GM12873 (cell line): Measurements from ENCODE around the gene GLB1L3.

Source experiments
- CTCF ChIP-seq: IDR thresholded peaks from 2 replicates; pipeline ENCODE4 v1.5.1; 2012; ENCODE audit warnings: low read depth, mild to moderate bottlenecking, moderate library complexity, low read length, control low read depth; ENCODE audit not compliant: insufficient read depth; ENCODE audit errors: missing control alignments

Gene GLB1L3

GRCh38 chr11:134277183-134278001, 1.2 kb downstream of the GLB1L3 start:
- no peak for TF ChIP-seq CTCF

GRCh38 chr11:134278356-134278755, 2.2 kb downstream of the GLB1L3 start:
- no peak for TF ChIP-seq CTCF

DNA sequence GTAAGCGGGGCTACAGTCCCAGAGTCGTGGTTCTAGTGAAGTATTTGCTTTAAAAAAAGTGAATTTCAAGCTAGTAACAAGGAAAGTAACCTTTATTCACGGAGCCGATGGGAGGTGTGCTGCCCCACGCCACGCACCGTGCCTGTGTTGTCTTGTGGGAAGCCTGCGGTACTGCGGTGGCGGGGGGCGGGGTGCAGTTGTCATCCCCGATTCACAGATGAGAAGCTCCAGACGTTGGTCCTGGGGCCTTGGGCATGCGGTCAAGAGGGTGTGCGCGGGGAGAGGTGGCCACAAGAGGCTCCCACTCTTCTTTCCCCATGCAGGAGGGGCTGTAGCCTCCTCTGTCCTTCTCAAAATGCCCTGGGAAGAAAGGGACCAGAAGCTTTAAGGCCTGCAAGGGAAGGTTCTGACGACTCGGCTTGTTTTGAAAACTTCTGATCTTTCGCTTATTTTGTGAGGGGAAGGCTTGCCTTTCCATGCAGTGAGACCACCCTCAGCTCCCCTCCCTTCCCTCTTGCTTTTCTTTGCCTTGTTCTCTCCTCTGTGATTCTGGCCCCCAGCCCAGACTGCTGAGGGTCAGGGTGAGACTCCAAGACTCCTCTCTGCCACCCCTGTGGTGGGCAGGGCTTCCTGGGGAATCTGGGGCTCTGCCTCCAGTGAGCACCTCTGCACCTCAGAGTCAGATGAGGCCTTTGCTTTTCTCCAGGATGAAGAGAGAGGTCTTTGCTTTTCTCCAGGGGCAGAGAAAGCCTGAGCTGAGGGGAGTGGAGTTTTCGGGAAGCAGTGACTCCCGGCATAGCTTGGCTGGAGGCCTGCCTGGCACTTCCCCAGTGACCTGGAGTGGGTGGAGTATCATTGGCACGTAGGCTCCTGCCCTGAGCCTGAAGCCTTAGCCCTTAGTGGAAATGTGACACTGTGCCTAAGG, 6.2 kb downstream of the GLB1L3 start:
- TF ChIP-seq CTCF: no peak

DNA sequence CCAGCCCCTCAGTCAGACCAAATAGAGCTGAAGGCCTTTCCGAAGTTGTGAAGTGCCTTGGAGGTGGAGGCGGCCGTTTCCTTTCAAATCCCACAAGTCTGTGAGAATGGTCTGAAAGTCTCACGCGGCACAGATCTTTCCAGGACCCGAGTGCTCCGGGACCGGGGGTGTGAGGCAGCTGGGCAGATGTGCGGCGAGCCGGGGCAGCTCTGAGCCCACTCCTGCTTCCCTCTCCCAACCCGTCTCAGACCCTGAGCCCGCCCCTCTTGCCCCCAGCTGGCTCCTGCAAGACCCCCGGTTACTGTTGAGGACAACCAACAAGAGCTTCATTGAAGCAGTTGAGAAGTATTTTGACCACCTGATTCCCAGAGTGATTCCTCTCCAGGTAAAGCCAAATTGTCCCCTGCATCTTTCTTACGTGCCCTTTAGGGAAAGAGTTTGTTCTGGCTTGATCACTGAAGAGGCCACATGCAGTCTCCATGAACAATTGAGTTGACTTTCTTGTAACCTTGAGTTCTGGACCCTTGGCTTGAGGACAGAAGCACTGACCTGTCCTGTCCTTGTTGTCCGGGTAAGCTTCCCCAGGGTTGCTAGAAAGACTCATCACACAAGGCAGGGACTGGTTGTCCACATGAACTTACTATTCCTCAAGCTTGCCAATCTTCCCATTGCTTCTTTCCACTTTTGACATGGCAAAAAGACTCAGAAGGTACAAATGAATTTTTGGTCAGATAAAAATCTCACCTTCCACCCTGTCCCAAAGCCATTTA, 7.5 kb downstream of the GLB1L3 start:
- TF ChIP-seq CTCF: no peak

DNA sequence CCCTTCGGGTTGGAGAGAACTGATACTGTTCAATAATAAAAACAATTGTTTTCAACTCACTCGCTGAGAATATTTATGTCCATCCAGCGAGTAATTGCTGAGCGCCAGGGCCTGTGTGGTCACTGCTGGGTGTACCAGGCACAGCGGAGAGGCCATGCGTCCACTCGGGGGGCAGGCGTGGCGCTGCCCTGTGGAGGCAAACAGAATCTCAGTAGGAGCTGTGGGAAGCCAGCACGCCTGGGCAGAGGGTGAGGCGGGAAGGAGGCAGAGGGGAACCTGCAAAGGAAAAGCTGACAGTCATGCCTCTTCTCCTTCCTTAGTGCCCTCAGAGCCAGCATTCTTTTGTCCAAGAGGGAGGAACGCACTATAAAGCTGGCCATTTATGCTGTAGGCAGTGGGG, 11.4 kb downstream of the GLB1L3 start:
- no peak for TF ChIP-seq CTCF

DNA sequence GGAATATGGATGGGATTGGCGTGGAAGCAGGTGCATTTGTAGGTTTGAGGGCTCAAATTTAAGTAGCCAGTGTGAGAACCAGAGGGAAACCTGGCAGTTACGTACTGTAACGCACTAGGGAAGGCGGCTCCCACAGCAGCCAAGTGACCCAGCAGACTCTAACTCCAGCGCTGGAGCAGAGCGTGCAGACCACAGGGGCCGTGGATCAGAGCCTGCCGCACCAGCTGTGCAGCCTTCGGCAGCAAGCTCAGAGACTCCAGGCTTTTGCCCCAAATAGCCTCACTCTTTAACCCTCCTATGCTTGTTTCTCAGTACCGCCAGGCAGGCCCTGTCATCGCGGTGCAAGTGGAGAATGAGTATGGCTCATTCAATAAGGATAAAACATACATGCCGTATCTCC, 12.3 kb downstream of the GLB1L3 start:
- TF ChIP-seq CTCF: no peak
